Activated T-helper 2 cell treated with anti-CD3 and anti-CD28 coated beads, Interferon-gamma antibody, Interleukin-2, Interleukin-4, amounts not matched to agents 10 μg/mL and 5 μg/mL and 100 μg/mL, durations not matched to agents 14 hours and 24 hours and 36 hours (primary cell): ENCODE measurements around the gene MTHFD1L. TPM values are rescaled to one million over a fixed set of nuclear protein-coding genes. Genes with fewer than 3 reads are reported as not detected.

Source experiments
- DNase-seq: peaks from one replicate; pipeline ENCODE4 v3.0.0; 2021; ENCODE audit warnings: low spot score
- H3K27ac Mint-ChIP-seq: one replicate; pipeline ENCODE4 v1.8.0; 2021; ENCODE audit warnings: mixed read lengths
- H3K27me3 Mint-ChIP-seq: one replicate; pipeline ENCODE4 v1.8.0; 2021; ENCODE audit warnings: low read depth, mixed read lengths
- H3K36me3 Mint-ChIP-seq: one replicate; pipeline ENCODE4 v1.8.0; 2021; ENCODE audit warnings: low read depth, mixed read lengths
- H3K4me1 Mint-ChIP-seq: one replicate; pipeline ENCODE4 v1.8.0; 2021; ENCODE audit warnings: low read depth, mixed read lengths
- H3K4me3 Mint-ChIP-seq: one replicate; pipeline ENCODE4 v1.8.0; 2021; ENCODE audit warnings: low read depth, mild to moderate bottlenecking, moderate library complexity, mixed read lengths
- H3K9me3 Mint-ChIP-seq: one replicate; pipeline ENCODE4 v1.8.0; 2021; ENCODE audit warnings: mixed read lengths
- intact Hi-C: fragments of 100-400 bp; cut with micrococcal nuclease; formaldehyde crosslinking; loops from one replicate; pipeline ENCODE4 v1.15.1; 2023
- total RNA-seq: library from RNA; stranded (reverse); gene quantifications from 2 replicates; pipeline ENCODE4 v1.2.3, GENCODE V29; 2022

The MTHFD1L gene
- total RNA-seq, 1 donor from 2014 or later, result 93.4 TPM

- Mint-ChIP-seq H3K36me3 (peaks cover 48% of the 10 kb centered on the region), H3K9me3 (peaks cover 3% of the 10 kb centered on the region), H3K27ac (no peak overlapping the region), H3K27me3 (no peaks in the 10 kb centered on the region), H3K4me1 (peaks cover 4% of the 10 kb centered on the region), H3K4me3 (no peak overlapping the region)
- intact Hi-C loops, result no loop called here
- no peak for DNase-seq
Measured at GRCh38 chr6:150914372-150914771, 48.9 kb downstream of the MTHFD1L start.

- H3K9me3 Mint-ChIP-seq, result peaks cover 3% of the 10 kb centered on the region
- no peaks in the 10 kb centered on the region for H3K27me3 Mint-ChIP-seq
- H3K4me3 Mint-ChIP-seq, result no peak overlapping the region
- H3K27ac Mint-ChIP-seq, result no peak overlapping the region
- peaks cover 4% of the 10 kb centered on the region for H3K4me1 Mint-ChIP-seq
- H3K36me3 Mint-ChIP-seq, result peaks cover 53% of the 10 kb centered on the region
- intact Hi-C loops, result no loop called here
- DNase-seq, result no peak
Measured at GRCh38 chr6:150915131-150915879, 49.8 kb downstream of the MTHFD1L start.

- peaks cover 4% of the 10 kb centered on the region for H3K4me1 Mint-ChIP-seq
- H3K27ac Mint-ChIP-seq, result no peak overlapping the region
- peaks cover 3% of the 10 kb centered on the region for H3K9me3 Mint-ChIP-seq
- intact Hi-C loops, result no loop called here
- no peaks in the 10 kb centered on the region for H3K27me3 Mint-ChIP-seq
- H3K4me3 Mint-ChIP-seq, result no peak overlapping the region
- H3K36me3 Mint-ChIP-seq, result peaks cover 48% of the 10 kb centered on the region
- no peak for DNase-seq
Measured at GRCh38 chr6:150915880-150916265, 50.4 kb downstream of the MTHFD1L start.

GRCh38 chr6:150919938-150920337 is 54.4 kb downstream of the MTHFD1L start:
- Mint-ChIP-seq H3K4me1 (peaks cover 6% of the 10 kb centered on the region), H3K27me3 (no peaks in the 10 kb centered on the region), H3K27ac (no peak overlapping the region), H3K4me3 (no peak overlapping the region), H3K9me3 (peaks cover 3% of the 10 kb centered on the region), H3K36me3 (peaks cover 41% of the 10 kb centered on the region)
- no peak for DNase-seq
- intact Hi-C loops, result no loop called here

- intact Hi-C loops, result no loop called here
- Mint-ChIP-seq H3K4me3 (no peak overlapping the region), H3K9me3 (no peaks in the 10 kb centered on the region), H3K27ac (no peak overlapping the region), H3K36me3 (peaks cover 45% of the 10 kb centered on the region), H3K27me3 (no peaks in the 10 kb centered on the region), H3K4me1 (peaks cover 3% of the 10 kb centered on the region)
- DNase-seq, result no peak
Measured at GRCh38 chr6:150922137-150922536, 56.6 kb downstream of the MTHFD1L start.

DNA sequence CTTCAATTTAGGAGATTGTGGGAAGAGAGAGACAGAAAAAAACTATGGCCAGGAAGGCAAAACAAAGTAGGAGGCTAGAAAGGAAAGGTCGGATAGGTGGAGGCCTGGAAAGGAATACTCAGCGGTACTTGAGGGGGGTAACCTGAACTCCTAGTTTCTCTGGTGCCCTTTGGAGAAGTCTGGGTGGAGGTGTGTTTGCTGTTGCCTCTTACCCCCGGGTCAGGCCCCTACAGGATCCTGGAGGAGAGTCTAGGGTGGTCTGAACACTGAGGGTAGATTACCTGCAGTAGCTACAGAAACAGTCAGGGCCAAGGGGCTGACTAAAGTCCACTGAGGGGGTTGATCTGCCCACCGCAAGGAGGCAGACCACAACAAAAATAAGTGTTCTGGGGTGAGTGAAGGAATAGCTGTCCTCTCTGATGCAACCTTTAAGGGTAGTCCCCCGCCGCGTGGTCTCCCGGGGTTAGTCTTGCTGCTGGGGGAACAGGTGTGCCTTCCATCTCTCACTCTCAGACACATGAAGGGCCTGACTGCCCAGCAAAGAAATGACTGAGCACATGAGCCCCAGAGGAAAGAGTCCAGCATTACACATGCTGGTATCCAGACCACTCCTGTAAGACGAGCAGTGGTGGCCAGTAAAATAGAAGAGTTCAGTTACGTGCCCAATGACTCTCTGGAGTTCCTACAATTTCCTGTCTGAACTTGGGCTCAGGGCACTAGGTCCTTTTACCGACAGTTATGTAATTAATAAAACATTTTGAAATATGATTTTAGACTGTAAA is 59.5 kb downstream of the MTHFD1L start:
- H3K4me3 Mint-ChIP-seq, result no peak overlapping the region
- no peaks in the 10 kb centered on the region for H3K27me3 Mint-ChIP-seq
- H3K4me1 Mint-ChIP-seq, result peaks cover 3% of the 10 kb centered on the region
- intact Hi-C loops, result no loop called here
- no peak overlapping the region for H3K27ac Mint-ChIP-seq
- H3K36me3 Mint-ChIP-seq, result peaks cover 44% of the 10 kb centered on the region
- no peak for DNase-seq
- no peaks in the 10 kb centered on the region for H3K9me3 Mint-ChIP-seq

DNA sequence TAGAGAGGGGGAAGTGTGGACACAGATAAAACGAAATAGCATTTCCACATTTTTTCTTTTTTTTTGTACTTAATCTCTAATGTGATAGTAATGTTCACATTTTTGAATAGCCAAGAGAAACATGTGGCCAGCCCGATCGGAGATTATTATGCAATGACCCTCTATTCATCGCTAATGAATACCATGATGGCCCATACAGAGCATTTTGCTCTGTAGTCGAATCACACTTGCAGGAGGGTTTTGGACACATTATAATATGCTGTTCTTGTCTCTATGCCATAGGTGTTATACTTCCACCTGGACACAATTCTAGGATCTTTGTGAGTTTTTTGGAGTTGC is 60.1 kb downstream of the MTHFD1L start:
- peaks cover 3% of the 10 kb centered on the region for H3K4me1 Mint-ChIP-seq
- no peak overlapping the region for H3K4me3 Mint-ChIP-seq
- H3K27me3 Mint-ChIP-seq, result no peaks in the 10 kb centered on the region
- peaks cover 42% of the 10 kb centered on the region for H3K36me3 Mint-ChIP-seq
- DNase-seq, result no peak
- intact Hi-C loops, result no loop called here
- H3K9me3 Mint-ChIP-seq, result no peaks in the 10 kb centered on the region
- no peak overlapping the region for H3K27ac Mint-ChIP-seq

DNA sequence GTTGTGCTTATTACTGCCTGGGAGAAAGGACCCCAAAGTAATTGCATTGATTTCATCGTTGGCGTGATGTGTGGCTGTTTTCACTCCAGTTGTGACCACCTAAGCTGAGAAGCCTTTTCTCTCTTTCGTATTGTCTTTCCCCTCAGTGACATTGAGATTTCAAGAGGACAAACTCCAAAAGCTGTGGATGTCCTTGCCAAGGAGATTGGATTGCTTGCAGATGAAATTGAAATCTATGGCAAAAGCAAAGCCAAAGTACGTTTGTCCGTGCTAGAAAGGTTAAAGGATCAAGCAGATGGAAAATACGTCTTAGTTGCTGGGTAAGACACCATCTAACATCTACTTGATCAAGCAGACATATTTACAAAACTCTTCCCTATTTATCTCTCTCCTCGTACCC is 60.5 kb downstream of the MTHFD1L start:
- DNase-seq, result no peak
- peaks cover 42% of the 10 kb centered on the region for H3K36me3 Mint-ChIP-seq

GRCh38 chr6:150928882-150929281 is 63.4 kb downstream of the MTHFD1L start:
- H3K27ac Mint-ChIP-seq, result no peak overlapping the region
- no peaks in the 10 kb centered on the region for H3K9me3 Mint-ChIP-seq
- no peak for DNase-seq
- no peaks in the 10 kb centered on the region for H3K4me1 Mint-ChIP-seq
- peaks cover 36% of the 10 kb centered on the region for H3K36me3 Mint-ChIP-seq
- H3K4me3 Mint-ChIP-seq, result no peak overlapping the region
- H3K27me3 Mint-ChIP-seq, result no peaks in the 10 kb centered on the region
- intact Hi-C loops, result no loop called here

More for the DNA sequence above, 60.5 kb downstream of the MTHFD1L start:
- Mint-ChIP-seq H3K4me1 (peaks cover 3% of the 10 kb centered on the region), H3K27me3 (no peaks in the 10 kb centered on the region), H3K4me3 (no peak overlapping the region), H3K9me3 (no peaks in the 10 kb centered on the region), H3K27ac (no peak overlapping the region)
- intact Hi-C loops, result no loop called here

DNA sequence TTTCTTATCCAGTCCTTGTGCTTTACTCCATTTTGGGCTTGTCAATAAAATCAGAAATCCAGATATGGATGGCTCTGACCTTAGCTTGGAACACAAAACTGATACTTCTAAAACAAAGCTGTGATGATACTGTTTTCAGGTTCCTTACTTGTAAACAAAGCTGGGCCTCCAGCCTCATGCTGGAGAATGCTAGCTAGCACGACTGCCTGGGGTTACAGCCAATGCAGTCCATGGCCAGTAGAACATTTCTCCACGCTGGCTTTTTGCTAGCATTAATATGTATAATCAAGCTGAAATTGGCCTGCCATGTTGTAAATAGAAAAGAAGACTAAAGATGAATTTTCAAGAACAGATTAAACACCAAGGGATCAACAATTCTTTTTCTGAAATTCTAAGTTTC is 63.9 kb downstream of the MTHFD1L start:
- H3K36me3 Mint-ChIP-seq, result peaks cover 40% of the 10 kb centered on the region

DNA sequence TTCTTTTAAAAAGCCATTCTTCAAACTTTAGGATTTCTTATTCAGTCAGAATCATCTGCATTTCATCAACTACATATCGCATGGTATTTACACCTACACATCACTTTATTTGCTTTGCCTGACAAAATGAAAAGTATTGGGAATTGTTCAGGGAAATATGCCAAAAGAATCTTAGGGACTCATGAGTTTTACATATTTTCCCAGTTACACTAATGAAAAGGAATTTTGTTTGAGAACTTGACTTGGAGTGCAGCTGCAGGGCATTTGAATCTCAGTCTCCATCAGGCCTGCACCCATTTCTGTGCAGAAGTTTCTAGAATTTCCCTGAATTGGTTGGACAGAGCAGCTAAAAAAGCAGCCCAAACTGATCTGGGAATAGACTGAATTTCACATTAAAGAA is 65.3 kb downstream of the MTHFD1L start:
- no peak overlapping the region for H3K27ac Mint-ChIP-seq
- intact Hi-C loops, result no loop called here
- H3K4me1 Mint-ChIP-seq, result no peaks in the 10 kb centered on the region
- H3K9me3 Mint-ChIP-seq, result no peaks in the 10 kb centered on the region
- no peak for DNase-seq
- H3K27me3 Mint-ChIP-seq, result no peaks in the 10 kb centered on the region
- peaks cover 38% of the 10 kb centered on the region for H3K36me3 Mint-ChIP-seq
- no peak overlapping the region for H3K4me3 Mint-ChIP-seq

More for the DNA sequence above, 63.9 kb downstream of the MTHFD1L start:
- no peak for DNase-seq
- Mint-ChIP-seq H3K27ac (no peak overlapping the region), H3K4me3 (no peak overlapping the region), H3K27me3 (no peaks in the 10 kb centered on the region), H3K4me1 (no peaks in the 10 kb centered on the region), H3K9me3 (no peaks in the 10 kb centered on the region)
- intact Hi-C loops, result no loop called here

DNA sequence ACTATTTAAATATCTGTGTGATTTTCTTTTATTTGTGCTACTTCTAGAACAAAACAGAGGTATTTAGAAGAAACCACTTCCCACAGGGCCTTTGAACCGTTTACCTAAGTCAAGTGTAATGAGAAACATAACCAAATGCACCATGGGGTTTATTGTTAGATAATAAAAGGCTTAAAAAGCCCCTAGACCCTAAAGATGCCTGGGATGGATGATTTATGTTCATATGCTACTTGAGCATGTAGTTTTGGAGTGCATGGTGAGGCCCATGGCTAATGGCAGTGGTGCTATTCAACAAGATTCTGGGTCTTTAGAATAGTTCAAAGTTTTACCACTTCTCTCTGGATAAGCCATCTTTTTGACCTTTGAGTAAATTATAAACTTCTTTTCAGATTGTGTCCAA is 65.9 kb downstream of the MTHFD1L start:
- DNase-seq, result no peak
- Mint-ChIP-seq H3K27ac (no peak overlapping the region), H3K27me3 (no peaks in the 10 kb centered on the region), H3K4me3 (no peak overlapping the region), H3K4me1 (no peaks in the 10 kb centered on the region), H3K36me3 (peaks cover 32% of the 10 kb centered on the region), H3K9me3 (no peaks in the 10 kb centered on the region)
- intact Hi-C loops, result no loop called here

DNA sequence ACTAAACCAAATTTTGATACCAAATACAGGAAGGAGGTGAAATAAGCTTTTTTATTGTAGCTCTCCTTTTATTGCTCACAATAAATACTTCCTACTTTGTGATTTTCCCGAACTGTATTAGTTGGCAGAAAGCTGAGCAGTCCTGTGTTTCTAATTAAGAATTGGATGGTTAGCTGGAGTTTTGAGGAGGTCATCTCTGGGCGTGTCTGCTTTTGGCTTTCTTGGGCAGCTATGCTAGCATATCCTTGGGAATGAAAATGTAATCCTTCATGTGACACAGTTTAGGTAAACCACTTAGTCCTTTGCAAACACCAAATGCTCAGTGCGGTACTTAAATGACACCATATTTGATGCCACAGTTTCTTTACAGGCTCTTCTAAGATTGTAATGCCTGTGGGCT is 67.5 kb downstream of the MTHFD1L start:
- Mint-ChIP-seq H3K9me3 (no peaks in the 10 kb centered on the region), H3K36me3 (peaks cover 34% of the 10 kb centered on the region), H3K27ac (no peak overlapping the region), H3K27me3 (no peaks in the 10 kb centered on the region), H3K4me1 (no peaks in the 10 kb centered on the region), H3K4me3 (no peak overlapping the region)
- no peak for DNase-seq
- intact Hi-C loops, result no loop called here
